H1 (cell line): ENCODE measurements around the gene C1orf174. TPM values are rescaled to one million over a fixed set of nuclear protein-coding genes. Genes with fewer than 3 reads are reported as not detected.

Source experiments
- CTCF ChIA-PET: fragments of 300-600 bp; sonication (Branson Sonifier 250); formaldehyde crosslinking; loops from one replicate; lab custom pipeline; 2021; ENCODE audit not compliant: partially characterized antibody; lab: Charles Lee
- POLR2A ChIA-PET: fragments of 300-600 bp; sonication (Branson Sonifier 250); formaldehyde crosslinking; loops from one replicate; lab custom pipeline; 2021; ENCODE audit warnings: inconsistent platforms; ENCODE audit not compliant: partially characterized antibody; lab: Charles Lee
- DNase-seq, 2 experiments: peaks; one replicate each; pipeline versions ENCODE4 v3.0.0 to v3.0.0-alpha.2; 2010 to 2022; ENCODE audit warnings: low spot score in 2 of 2, low read depth in 1 of 2, mixed read lengths in 1 of 2
- FAIRE-seq: peaks from 2 replicates; lab custom pipeline; 2011; peaks lifted over from hg19 to GRCh38; lab: Jason Lieb, UNC
- H2AFZ ChIP-seq: 2 replicates; pipeline ENCODE4 v1.8.1; 2012; ENCODE audit warnings: low read length, inconsistent platforms
- H2AK5ac ChIP-seq: 2 replicates; pipeline ENCODE4 v1.6.1; 2013; ENCODE audit warnings: low read depth, low read length
- H2BK120ac ChIP-seq: replicated peaks from 2 replicates; pipeline ENCODE3; 2013; ENCODE audit warnings: low read depth, low read length, inconsistent platforms
- H2BK12ac ChIP-seq: 2 replicates; pipeline ENCODE4 v1.6.1; 2013; ENCODE audit warnings: low read depth, low read length
- H2BK15ac ChIP-seq: 2 replicates; pipeline ENCODE4 v1.6.1; 2013; ENCODE audit warnings: low read length
- H2BK20ac ChIP-seq: 2 replicates; pipeline ENCODE4 v1.6.1; 2013; ENCODE audit warnings: low read length
- H2BK5ac ChIP-seq: 2 replicates; pipeline ENCODE4 v1.6.1; 2013; ENCODE audit warnings: low read depth, low read length
- H3K14ac ChIP-seq: 2 replicates; pipeline ENCODE4 v1.6.1; 2013; ENCODE audit warnings: inconsistent platforms; ENCODE audit not compliant: insufficient read length
- H3K18ac ChIP-seq: 2 replicates; pipeline ENCODE4 v1.6.1; 2013; ENCODE audit warnings: low read length; ENCODE audit errors: extremely low read depth
- H3K23ac ChIP-seq: 2 replicates; pipeline ENCODE4 v1.6.1; 2013; ENCODE audit warnings: inconsistent platforms; ENCODE audit not compliant: insufficient read length
- H3K23me2 ChIP-seq: 2 replicates; pipeline ENCODE4 v1.6.1; 2013; ENCODE audit warnings: low read depth, low read length
- H3K27ac ChIP-seq: 2 replicates; pipeline ENCODE4 v1.6.1; 2011; ENCODE audit warnings: low read depth, low read length, inconsistent platforms
- H3K27me3 ChIP-seq, 4 experiments: replicated peaks in 1 of 4; 1 replicate in 1 of 4; 2 replicates in 3 of 4; pipeline versions ENCODE4 v1.6.1 to v1.8.1; 2011 to 2013; ENCODE audit warnings: low read length in 3 of 4, mild to moderate bottlenecking in 3 of 4, inconsistent platforms in 2 of 4, mixed read lengths in 2 of 4, moderate library complexity in 1 of 4; ENCODE audit not compliant: control insufficient read depth in 3 of 4, insufficient read depth in 3 of 4; ENCODE audit errors: extremely low read depth in 1 of 4
- H3K36me3 ChIP-seq, 4 experiments: 2 replicates each; pipeline versions ENCODE4 v1.6.1 to v1.8.1; 2011 to 2013; ENCODE audit warnings: mild to moderate bottlenecking in 4 of 4, low read length in 3 of 4, moderate library complexity in 2 of 4, control low read depth in 1 of 4, inconsistent platforms in 1 of 4; ENCODE audit not compliant: insufficient read depth in 4 of 4, control insufficient read depth in 2 of 4
- H3K4ac ChIP-seq: replicated peaks from 2 replicates; pipeline ENCODE3; 2013; ENCODE audit warnings: low read length, low read depth, mixed read lengths, inconsistent platforms; ENCODE audit not compliant: insufficient read length
- H3K4me1 ChIP-seq, 4 experiments: replicated peaks in 1 of 4; 1 replicate in 1 of 4; 2 replicates in 3 of 4; pipeline versions ENCODE4 v1.6.1 to v1.8.1; 2011 to 2013; ENCODE audit warnings: low read length in 3 of 4, inconsistent platforms in 2 of 4, mixed read lengths in 1 of 4; ENCODE audit not compliant: insufficient read depth in 4 of 4, control insufficient read depth in 3 of 4
- H3K4me2 ChIP-seq, 2 experiments: 2 replicates each; pipeline versions ENCODE4 v1.6.1 to v1.8.1; 2011 to 2013; ENCODE audit warnings: low read depth in 2 of 2, low read length in 2 of 2, control low read depth in 1 of 2, inconsistent platforms in 1 of 2, mild to moderate bottlenecking in 1 of 2; ENCODE audit not compliant: insufficient read depth in 1 of 2
- H3K4me3 ChIP-seq, 4 experiments: fragments of 200-600, 300-600 bp in 1 of 4; sonication (generic), shearing (Covaris generic), sonication (Bioruptor Twin) in 1 of 4; 2 replicates each; pipeline versions ENCODE4 v1.5.1 to v1.8.1; 2011 to 2016; ENCODE audit warnings: low read length in 4 of 4, low read depth in 3 of 4, control low read depth in 2 of 4, inconsistent platforms in 2 of 4, mild to moderate bottlenecking in 2 of 4, mixed read lengths in 1 of 4, moderate library complexity in 1 of 4; ENCODE audit not compliant: insufficient read depth in 2 of 4; ENCODE audit errors: extremely low read depth in 1 of 4
- H3K56ac ChIP-seq: replicated peaks from 2 replicates; pipeline ENCODE3; 2013; ENCODE audit warnings: low read depth, mild to moderate bottlenecking, mixed read lengths, low read length, inconsistent platforms; ENCODE audit not compliant: insufficient read length
- H3K79me1 ChIP-seq: 2 replicates; pipeline ENCODE4 v1.6.1; 2013; ENCODE audit warnings: low read depth, low read length, control low read depth
- H3K79me2 ChIP-seq, 2 experiments: 2 replicates each; pipeline versions ENCODE4 v1.6.1 to v1.8.1; 2012 to 2013; ENCODE audit warnings: low read length in 2 of 2, mild to moderate bottlenecking in 2 of 2, inconsistent platforms in 1 of 2; ENCODE audit not compliant: insufficient read depth in 2 of 2, control insufficient read depth in 1 of 2
- H3K9ac ChIP-seq, 4 experiments: replicated peaks in 1 of 4; 1 replicate in 1 of 4; 2 replicates in 3 of 4; pipeline versions ENCODE4 v1.6.1 to v1.8.1; 2011 to 2013; ENCODE audit warnings: low read depth in 3 of 4, low read length in 3 of 4, control low read depth in 2 of 4, mild to moderate bottlenecking in 2 of 4, moderate library complexity in 2 of 4, inconsistent platforms in 1 of 4; ENCODE audit errors: extremely low read depth in 1 of 4
- H3K9me3 ChIP-seq, 2 experiments: 2 replicates each; pipeline versions ENCODE4 v1.6.1 to v1.8.1; 2012 to 2013; ENCODE audit warnings: mild to moderate bottlenecking in 2 of 2, moderate library complexity in 2 of 2, control low read depth in 1 of 2, inconsistent platforms in 1 of 2, low read depth in 1 of 2, low read length in 1 of 2, mixed read lengths in 1 of 2; ENCODE audit not compliant: insufficient read depth in 2 of 2
- H4K20me1 ChIP-seq, 2 experiments: replicated peaks in 1 of 2; 2 replicates each; pipeline versions ENCODE3 to v1.8.1; 2011 to 2013; ENCODE audit warnings: inconsistent platforms in 2 of 2, low read length in 2 of 2, mild to moderate bottlenecking in 1 of 2; ENCODE audit not compliant: insufficient read depth in 2 of 2, control insufficient read depth in 1 of 2
- H4K5ac ChIP-seq: 2 replicates; pipeline ENCODE4 v1.6.1; 2013; ENCODE audit warnings: low read length, low read depth, mixed read lengths, inconsistent platforms; ENCODE audit not compliant: insufficient read length
- H4K8ac ChIP-seq: 2 replicates; pipeline ENCODE4 v1.8.0; 2013; ENCODE audit warnings: mild to moderate bottlenecking, moderate library complexity, low read length, inconsistent platforms; ENCODE audit not compliant: insufficient read depth; ENCODE audit errors: extremely low read depth
- H4K91ac ChIP-seq: replicated peaks from 2 replicates; pipeline ENCODE3; 2013; ENCODE audit warnings: low read length, mixed read lengths, inconsistent platforms; ENCODE audit not compliant: insufficient read length
- ASH2L ChIP-seq: fragments of 200-600, 300-600 bp; sonication (generic); IDR thresholded peaks from one replicate; pipeline ENCODE4 v1.7.1; 2017; ENCODE audit warnings: low read length
- ATF3 ChIP-seq: IDR thresholded peaks from 2 replicates; pipeline ENCODE4 v1.6.1; 2011; ENCODE audit warnings: low read depth, mild to moderate bottlenecking, low read length; ENCODE audit not compliant: insufficient read depth
- EP300 ChIP-seq, 2 experiments: IDR thresholded peaks; 1 replicate in 1 of 2; 2 replicates in 1 of 2; pipeline ENCODE4 v1.6.1; 2011 to 2012; ENCODE audit warnings: low read depth in 2 of 2, low read length in 2 of 2, mild to moderate bottlenecking in 2 of 2, borderline replicate concordance in 1 of 2, inconsistent platforms in 1 of 2, moderate library complexity in 1 of 2
- EZH2 ChIP-seq: fragments of 200-600 bp; sonication (generic); IDR thresholded peaks from 2 replicates; pipeline ENCODE4 v1.7.1; 2012; ENCODE audit warnings: low read depth, mild to moderate bottlenecking, moderate library complexity, low read length, inconsistent platforms; ENCODE audit not compliant: severe bottlenecking
- POLR2AphosphoS5 ChIP-seq: IDR thresholded peaks from 2 replicates; pipeline ENCODE4 v1.6.1; 2011; ENCODE audit warnings: low read depth, low read length
- POU5F1 ChIP-seq: IDR thresholded peaks from 2 replicates; pipeline ENCODE4 v1.6.1; 2011; ENCODE audit warnings: low read depth, mild to moderate bottlenecking, low read length, moderate library complexity
- RAD21 ChIP-seq, 2 experiments: IDR thresholded peaks in 1 of 2; conservative IDR thresholded peaks in 1 of 2; 2 replicates each; pipeline ENCODE4 v1.6.1; 2011; ENCODE audit warnings: low read depth in 2 of 2, low read length in 2 of 2, improper control_type of control experiment in 1 of 2, inconsistent platforms in 1 of 2, mild to moderate bottlenecking in 1 of 2, moderate library complexity in 1 of 2
- RXRA ChIP-seq: IDR thresholded peaks from 2 replicates; pipeline ENCODE4 v1.6.1; 2011; ENCODE audit warnings: low read depth, mild to moderate bottlenecking, low read length, moderate library complexity; ENCODE audit not compliant: insufficient read depth
- SIRT6 ChIP-seq: IDR thresholded peaks from one replicate; pipeline ENCODE4 v1.7.1; 2012; ENCODE audit warnings: low read length, inconsistent platforms
- SP4 ChIP-seq: IDR thresholded peaks from 2 replicates; pipeline ENCODE4 v1.6.1; 2012; ENCODE audit warnings: low read length, inconsistent platforms
- YY1 ChIP-seq: IDR thresholded peaks from 2 replicates; pipeline ENCODE4 v1.6.1; 2011; ENCODE audit warnings: low read depth, mild to moderate bottlenecking, low read length
- WGBS, 2 experiments: shearing (Covaris generic) in 1 of 2; methylation state at CpG; one replicate each; pipeline versions ENCODE4 v1.1.6 to v1.1.7; 2013 to 2015; ENCODE audit warnings: low lambda C conversion rate in 2 of 2, mixed read lengths in 2 of 2, inconsistent platforms in 1 of 2, low coverage in 1 of 2, missing lambda C conversion rate in 1 of 2; ENCODE audit not compliant: insufficient replicate concordance in 2 of 2, insufficient coverage in 1 of 2, insufficient read length in 1 of 2; ENCODE audit errors: extremely low coverage in 1 of 2, missing lambda C conversion rate in 1 of 2; 5-methylcytosine and 5-hydroxymethylcytosine counted together
- polyA plus RNA-seq, 7 experiments: library from polyadenylated mRNA; depleted of rRNA in 3 of 7; stranded (reverse) in 5 of 7; unstranded in 2 of 7; fragments of >200 nt in 5 of 7; fragments of 200-250 nt in 2 of 7; gene quantifications; 1 replicate in 5 of 7; 2 replicates in 1 of 7; 4 replicates in 1 of 7; pipeline versions ENCODE4 v1.2.1 to v1.2.3, GENCODE V29; 2011 to 2013; ENCODE audit warnings: missing spikeins in 2 of 7, mixed read lengths in 2 of 7
- total RNA-seq: library from RNA; stranded (reverse); fragmentation: NEBNext Ultra II Directional; extraction: Animal tissue kit (Norgen Biotek cat#: 25700); gene quantifications from 2 replicates; pipeline ENCODE4 v1.2.1, GENCODE V29; 2021

C1orf174 gene
- total and polyA plus RNA-seq, 2 of the 8 experiments (the other 6 are each of a cell fraction or from before 2014, with no cell fraction given) = 28.4 to 32.4 TPM

DNA sequence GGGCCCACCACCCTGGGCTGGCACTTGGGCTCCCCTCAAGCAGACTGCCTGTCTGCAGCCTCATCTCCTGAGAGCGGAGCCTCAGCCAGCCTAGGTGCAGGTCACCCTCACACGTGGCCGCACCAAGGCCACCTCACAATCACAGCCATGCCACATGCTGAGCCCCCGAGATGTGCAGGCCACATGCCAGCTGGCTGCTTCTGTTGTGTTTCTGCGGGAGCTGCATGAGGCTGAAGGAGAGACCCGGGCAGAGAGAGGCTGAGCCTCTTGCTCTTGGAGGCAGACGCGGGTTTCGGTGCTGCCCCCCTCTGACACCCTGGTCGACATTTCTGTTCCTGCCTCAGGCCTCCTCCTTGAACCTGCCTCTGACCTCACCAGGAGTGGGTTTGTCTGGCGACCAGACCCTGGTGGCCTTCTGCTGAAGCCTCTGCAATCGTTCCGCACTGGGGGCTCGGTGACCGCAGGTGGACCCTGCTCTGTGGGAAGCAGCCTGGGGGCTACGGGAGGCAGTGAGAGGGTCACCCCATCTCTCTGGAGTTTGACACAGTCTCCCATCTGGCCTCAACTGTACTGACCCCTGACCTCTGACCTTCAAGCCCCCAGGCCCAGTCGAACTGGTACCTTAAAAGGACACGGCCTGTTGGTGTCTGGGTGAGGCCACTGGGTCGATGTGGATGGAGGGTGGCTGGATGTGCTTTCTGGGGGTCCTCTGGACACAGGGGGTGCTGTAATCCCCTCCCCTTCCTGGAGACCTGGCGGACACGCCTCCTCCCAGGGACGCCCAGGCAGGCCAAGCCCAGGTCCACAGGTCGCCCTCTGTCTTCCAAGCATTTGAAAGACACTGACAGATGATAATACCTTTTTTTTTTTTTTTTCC, 13.0 kb upstream of the C1orf174 start:
- H3K27ac ChIP-seq = no peak overlapping the region
- no peak overlapping the region for H3K14ac ChIP-seq
- POLR2A ChIA-PET = no interaction called here
- H3K4me3 ChIP-seq = no peak overlapping the region
- no peak overlapping the region for H2AK5ac ChIP-seq
- peak overlapping the region; percentile 1 for H4K91ac ChIP-seq
- no peak overlapping the region for H3K4me2 ChIP-seq
- H3K79me1 ChIP-seq = no peaks in the 10 kb centered on the region
- no peak overlapping the region for H2BK120ac ChIP-seq
- no peaks in the 10 kb centered on the region; the same call in 1 of the 2 replicates for H3K23me2 ChIP-seq
- no peaks in the 10 kb centered on the region for H3K36me3 ChIP-seq
- no peak overlapping the region for H4K5ac ChIP-seq
- peaks cover 0 to 8% (median 4%) of the 10 kb centered on the region in 4 experiments; a peak in 3 of 7 replicates for H3K4me1 ChIP-seq
- H2AFZ ChIP-seq = no peak overlapping the region
- H3K9me3 ChIP-seq = peaks cover 4% of the 10 kb centered on the region in 2 experiments; a peak in 2 of 4 replicates
- FAIRE-seq (no peak), DNase-seq (no peak)
- peak overlapping the region; percentile 50; the same call in 1 of the 2 replicates for H2BK12ac ChIP-seq
- H3K18ac ChIP-seq = peak overlapping the region; percentile 22; the same call in 1 of the 2 replicates
- H3K9ac ChIP-seq = no peak overlapping the region
- H4K8ac ChIP-seq = no peak overlapping the region; the same call in 1 of the 2 replicates
- peak overlapping the region; percentile 52; the same call in 1 of the 2 replicates for H2BK5ac ChIP-seq
- CTCF ChIA-PET = interaction anchor here (0.8 kb wide), 1 partner anchor 9 kb away, joined by 6 read pairs; no protein-coding TSS in a partner anchor
- peak overlapping the region; percentile 61; the same call in 1 of the 2 replicates for H2BK15ac ChIP-seq
- no peaks in the 10 kb centered on the region for H4K20me1 ChIP-seq
- no peak overlapping the region for H3K56ac ChIP-seq
- H3K4ac ChIP-seq = no peak overlapping the region
- no peaks in the 10 kb centered on the region; a peak in 1 of 7 replicates for H3K27me3 ChIP-seq
- no peaks in the 10 kb centered on the region for H3K79me2 ChIP-seq
- H2BK20ac ChIP-seq = no peak overlapping the region
- no peak overlapping the region for H3K23ac ChIP-seq
- 91% methylated on average over 22 of the region's 23 CpGs; no CpG with 5 or more reads in 1 of the 2 experiments for WGBS, 2 experiments
- TF ChIP-seq POU5F1 (no peak), SP4 (no peak), RAD21 (IDR thresholded peaks at IDR 0.05 in 1 of 2, conservative IDR thresholded peaks at IDR 0.05 in 1 of 2; ENCODE audit: low read depth in 2 of 2, low read length in 2 of 2) (peak in 1 of 2 experiments; percentile 34; a peak in 3 of 4 replicates), EP300 (IDR thresholded peaks at IDR 0.05; ENCODE audit: borderline replicate concordance in 1 of 2, low read depth in 2 of 2, low read length in 2 of 2) (no peak), SIRT6 (no peak), ASH2L (no peak), EZH2 (no peak), ATF3 (no peak), POLR2AphosphoS5 (no peak), RXRA (no peak), YY1 (no peak)
